ELR (cell line): ENCODE measurements around the gene COL24A1.
"Not testable (repeated sequence)": the region's sequence is repeated elsewhere in the genome, so short reads cannot be mapped to it uniquely, and the experiment has no call there.

Source experiments
- DNase-seq: peaks from one replicate; pipeline ENCODE4 v3.0.0-alpha.2; 2015; ENCODE audit warnings: low read depth

Gene COL24A1

GRCh38 chr1:86072474-86072873 is 84.1 kb downstream of the COL24A1 start:
- not testable (repeated sequence) for DNase-seq

GRCh38 chr1:86071870-86072269 is 84.7 kb downstream of the COL24A1 start:
- not testable (repeated sequence) for DNase-seq

GRCh38 chr1:86069757-86070145 is 86.8 kb downstream of the COL24A1 start:
- no peak for DNase-seq

GRCh38 chr1:86068841-86069756 is 87.5 kb downstream of the COL24A1 start:
- DNase-seq: peak; percentile 33

- DNase-seq: no peak
Measured at GRCh38 chr1:86068271-86068721, 88.3 kb downstream of the COL24A1 start.

- DNase-seq: no peak
Measured at GRCh38 chr1:86067626-86068025, 88.9 kb downstream of the COL24A1 start.

- DNase-seq: no peak
Measured at GRCh38 chr1:86064899-86065298, 91.7 kb downstream of the COL24A1 start.

GRCh38 chr1:86063721-86064120 is 92.9 kb downstream of the COL24A1 start:
- no peak for DNase-seq

GRCh38 chr1:86062453-86062852 is 94.1 kb downstream of the COL24A1 start:
- no peak for DNase-seq

- no peak for DNase-seq
Measured at GRCh38 chr1:86061551-86061990, 95.0 kb downstream of the COL24A1 start.

- DNase-seq: no peak
Measured at GRCh38 chr1:86054396-86054795, 102.2 kb downstream of the COL24A1 start.

GRCh38 chr1:86052948-86053698 is 103.4 kb downstream of the COL24A1 start:
- no peak for DNase-seq

- no peak for DNase-seq
Measured at GRCh38 chr1:86035101-86035500, 121.5 kb downstream of the COL24A1 start.

GRCh38 chr1:86030180-86030579 is 126.4 kb downstream of the COL24A1 start:
- DNase-seq: no peak

GRCh38 chr1:86018283-86018923 is 138.2 kb downstream of the COL24A1 start:
- DNase-seq: peak; percentile 54

- DNase-seq: peak; percentile 17
Measured at GRCh38 chr1:86016076-86016759, 140.4 kb downstream of the COL24A1 start.

GRCh38 chr1:86015375-86015774 is 141.2 kb downstream of the COL24A1 start:
- DNase-seq: no peak

- no peak for DNase-seq
Measured at GRCh38 chr1:86000601-86001000, 156.0 kb downstream of the COL24A1 start.

GRCh38 chr1:85998105-85998855 is 158.3 kb downstream of the COL24A1 start:
- DNase-seq: no peak

GRCh38 chr1:85992791-85993190 is 163.8 kb downstream of the COL24A1 start:
- DNase-seq: peak; percentile 24

- no peak for DNase-seq
Measured at GRCh38 chr1:85991261-85991660, 165.3 kb downstream of the COL24A1 start.
